CD4-positive, alpha-beta T cell treated with Interferon gamma for 1 hour (primary cell): Measurements from ENCODE around the gene UNC5CL.
"Not testable (repeated sequence)": the region's sequence is repeated elsewhere in the genome, so short reads cannot be mapped to it uniquely, and the experiment has no call there.

Source experiments
- DNase-seq: peaks from one replicate; pipeline ENCODE4 v3.0.0-alpha.2; 2020

UNC5CL gene

GRCh38 chr6:41038205-41038604 lies 816 bp downstream of the UNC5CL start:
- DNase-seq, result no peak

DNA sequence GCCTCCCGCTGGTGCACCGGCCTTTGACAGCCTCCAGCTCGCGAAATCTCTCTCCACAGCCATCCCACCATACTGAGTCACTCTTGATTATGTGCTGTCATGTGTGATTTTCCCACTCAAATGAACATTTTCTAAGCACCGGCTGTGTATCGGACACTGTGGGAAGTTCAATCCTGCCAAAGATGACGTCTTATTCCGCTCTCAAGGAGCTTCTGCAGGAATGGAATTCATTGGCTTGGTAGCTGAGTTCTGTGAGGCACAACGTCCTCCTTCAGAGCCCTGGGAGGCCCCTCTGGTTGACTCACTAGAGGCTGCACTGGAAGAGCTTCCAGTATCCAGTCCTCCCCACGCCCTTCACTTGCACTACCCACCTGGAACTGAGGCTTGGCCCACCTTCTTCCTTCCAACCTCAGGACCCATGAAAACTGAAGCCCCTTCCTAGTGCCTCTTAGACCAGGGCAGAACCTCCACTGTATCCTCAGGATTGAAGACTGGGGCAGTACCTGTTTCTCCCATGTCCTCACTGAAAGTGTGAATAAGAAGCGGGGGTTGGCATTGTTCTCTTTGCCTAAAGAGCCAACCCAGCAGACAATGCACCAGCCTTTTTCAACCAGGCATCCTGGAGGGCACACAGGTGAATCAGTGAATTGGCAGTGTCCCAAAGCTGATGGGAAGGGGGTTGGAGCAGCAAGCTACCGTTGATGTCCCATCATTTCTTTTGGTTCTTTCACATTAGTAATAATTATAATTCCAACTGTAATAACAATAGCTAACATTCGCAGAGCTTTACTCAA lies 1.7 kb downstream of the UNC5CL start:
- no peak for DNase-seq

- no peak for DNase-seq
Measured at GRCh38 chr6:41036601-41037000, 2.4 kb downstream of the UNC5CL start.

GRCh38 chr6:41036186-41036585 lies 2.8 kb downstream of the UNC5CL start:
- DNase-seq, result no peak

DNA sequence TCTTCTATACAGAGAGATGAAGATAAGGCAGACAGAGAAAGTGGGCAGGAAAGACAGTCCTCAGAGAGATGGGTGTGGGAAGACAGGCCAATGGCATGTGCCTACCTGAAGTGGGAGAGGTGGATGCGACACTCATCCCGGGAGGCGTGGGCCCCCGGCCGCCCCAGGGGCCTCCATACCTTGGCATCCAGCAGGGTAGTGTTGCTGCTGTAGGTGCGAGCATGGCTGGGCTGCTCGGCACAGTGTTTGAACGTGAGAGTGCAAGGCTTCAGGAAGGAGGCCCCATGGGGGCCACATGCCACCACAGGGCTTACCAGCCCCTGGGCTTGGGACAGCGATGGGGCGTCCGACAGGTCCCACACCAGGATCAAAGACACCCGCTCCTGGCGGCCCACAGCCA lies 5.2 kb downstream of the UNC5CL start:
- DNase-seq, result no peak

DNA sequence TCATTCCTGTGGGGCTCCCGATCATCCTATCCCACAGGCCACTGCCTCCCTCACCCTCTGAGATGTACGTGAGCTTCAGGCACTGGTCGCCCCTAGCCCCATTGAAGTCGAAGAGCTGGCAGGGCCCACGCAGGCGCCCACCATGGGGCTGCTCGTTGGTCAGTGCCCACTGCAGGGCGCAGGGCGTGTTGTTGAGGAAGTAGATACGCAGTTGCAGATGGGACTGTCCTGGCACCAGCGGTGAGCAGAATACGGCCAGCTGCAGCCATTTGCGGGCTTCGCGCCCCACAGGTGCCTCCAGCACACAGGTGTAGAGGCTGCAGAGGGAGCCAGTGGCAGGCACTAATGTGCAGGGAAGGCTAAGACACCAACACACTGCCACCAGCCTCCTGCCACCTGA lies 6.2 kb downstream of the UNC5CL start:
- DNase-seq, result no peak

DNA sequence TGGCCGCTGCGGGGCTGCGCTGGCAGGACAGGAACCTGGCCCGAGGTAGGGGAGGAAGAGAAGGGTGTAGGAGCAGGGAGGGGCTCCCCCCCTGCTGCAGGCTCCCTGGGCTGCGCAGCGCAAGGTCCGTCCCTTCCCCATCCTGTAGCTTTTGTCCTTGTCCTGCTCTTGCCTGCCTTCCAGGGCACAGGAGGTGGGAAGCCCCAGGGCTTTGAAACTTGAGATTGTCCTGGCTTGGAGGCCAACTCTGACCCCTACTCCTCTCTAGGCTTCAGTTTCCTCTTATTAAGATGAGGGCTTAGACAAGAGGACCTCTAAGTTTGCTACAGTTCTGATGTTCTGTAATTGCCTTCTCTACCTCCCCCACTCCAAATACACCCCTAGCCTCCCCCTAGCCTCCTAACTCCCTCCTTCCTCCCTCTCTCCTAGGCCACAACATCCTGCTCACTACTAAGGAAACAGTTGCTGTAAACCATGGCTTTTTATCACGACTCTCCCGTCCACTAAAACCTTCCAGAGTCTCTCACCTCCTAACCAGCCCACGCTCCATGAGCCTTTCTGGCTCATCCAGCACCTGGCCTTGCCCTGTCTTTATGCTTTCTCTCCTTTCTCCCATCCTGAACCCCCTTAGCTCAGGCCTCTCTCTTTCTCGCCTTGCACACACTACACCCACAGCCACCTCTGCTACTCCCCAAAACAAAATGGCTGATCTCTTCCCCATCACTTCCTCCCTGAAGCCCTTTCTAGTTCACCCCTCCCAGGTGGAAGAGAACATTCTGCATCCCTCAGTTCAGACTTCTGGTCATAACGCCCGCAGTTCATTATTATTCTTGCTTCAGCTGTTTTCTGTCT lies 10.2 kb downstream of the UNC5CL start:
- no peak for DNase-seq

- DNase-seq, result peak; percentile 66
Measured at GRCh38 chr6:41027799-41028560, 11.0 kb downstream of the UNC5CL start.

GRCh38 chr6:41027241-41027640 lies 11.8 kb downstream of the UNC5CL start:
- DNase-seq, result no peak

- DNase-seq, result no peak
Measured at GRCh38 chr6:41025966-41026530, 13.0 kb downstream of the UNC5CL start.

DNA sequence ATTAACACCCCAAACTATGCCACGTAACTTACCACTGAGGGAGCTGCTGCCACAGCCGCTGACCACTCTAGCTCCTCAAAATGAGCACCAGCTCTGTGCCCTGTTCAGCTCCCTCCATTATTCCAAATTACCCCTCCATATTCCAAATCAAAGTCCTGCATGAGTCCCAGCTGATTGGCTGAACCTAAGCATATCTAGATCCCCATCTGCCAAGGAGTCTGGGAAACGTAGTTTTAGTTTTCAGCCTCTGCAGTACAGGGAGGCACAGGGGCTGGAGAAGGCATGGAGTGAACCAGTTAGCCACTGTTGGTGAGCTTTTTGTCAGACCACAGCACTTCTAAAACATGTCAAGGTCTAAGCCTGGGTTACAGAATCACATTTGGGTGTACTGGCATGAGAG lies 15.9 kb downstream of the UNC5CL start:
- no peak for DNase-seq

- no peak for DNase-seq
Measured at GRCh38 chr6:41022294-41022693, 16.7 kb downstream of the UNC5CL start.

GRCh38 chr6:41021832-41022231 lies 17.2 kb downstream of the UNC5CL start:
- DNase-seq, result no peak

DNA sequence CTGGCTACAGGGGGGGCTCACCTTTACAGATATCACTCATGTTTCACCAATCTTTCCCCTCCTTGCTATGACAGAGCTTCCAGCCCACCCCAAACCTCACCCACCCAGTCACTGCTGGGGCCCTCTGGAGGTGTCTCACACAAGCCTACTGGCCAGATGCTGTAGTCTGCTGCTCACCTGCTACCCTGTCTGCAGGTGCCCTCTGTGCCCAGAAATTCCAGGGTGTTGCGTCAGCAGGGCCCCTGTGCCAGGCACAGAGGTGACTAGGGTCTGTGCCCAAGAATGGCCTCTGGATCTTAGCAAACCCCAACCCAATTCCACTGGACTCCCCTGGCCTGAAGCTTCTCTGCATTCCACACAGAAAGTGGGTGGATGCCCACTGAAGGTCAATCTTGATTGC lies 21.4 kb downstream of the UNC5CL start:
- no peak for DNase-seq

DNA sequence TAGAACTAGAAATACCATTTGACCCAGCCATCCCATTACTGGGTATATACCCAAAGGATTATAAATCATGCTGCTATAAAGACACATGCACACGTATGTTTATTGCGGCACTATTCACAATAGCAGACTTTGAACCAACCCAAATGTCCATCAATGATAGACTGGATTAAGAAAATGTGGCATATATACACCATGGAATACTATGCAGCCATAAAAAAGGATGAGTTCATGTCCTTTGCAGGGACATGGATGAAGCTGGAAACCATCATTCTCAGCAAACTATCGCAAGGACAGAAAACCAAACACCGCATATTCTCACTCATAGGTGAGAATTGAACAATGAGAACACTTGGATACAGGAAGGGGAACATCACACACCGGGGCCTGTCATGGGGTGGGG lies 23.2 kb downstream of the UNC5CL start:
- DNase-seq, result not testable (repeated sequence)

DNA sequence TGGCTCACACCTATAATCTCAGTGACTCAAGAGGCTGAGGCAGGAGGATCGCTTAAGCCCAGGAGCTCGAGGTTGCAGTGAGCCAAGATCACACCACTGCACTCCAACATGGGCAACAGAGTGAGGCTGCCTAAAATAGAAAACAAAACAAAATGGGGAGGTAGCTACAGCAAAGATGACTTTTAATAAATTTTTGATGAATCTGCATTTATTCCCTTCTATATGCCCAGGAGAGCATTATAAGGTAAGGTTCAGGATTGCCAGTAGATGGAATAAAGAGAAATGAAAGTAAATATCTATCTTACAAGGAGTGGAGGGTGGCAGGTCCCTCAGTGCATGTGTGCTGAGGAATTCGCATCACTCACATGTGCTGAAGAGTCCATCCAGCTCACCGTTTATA lies 24.2 kb downstream of the UNC5CL start:
- no peak for DNase-seq

- no peak for DNase-seq
Measured at GRCh38 chr6:41013466-41014153, 25.4 kb downstream of the UNC5CL start.

DNA sequence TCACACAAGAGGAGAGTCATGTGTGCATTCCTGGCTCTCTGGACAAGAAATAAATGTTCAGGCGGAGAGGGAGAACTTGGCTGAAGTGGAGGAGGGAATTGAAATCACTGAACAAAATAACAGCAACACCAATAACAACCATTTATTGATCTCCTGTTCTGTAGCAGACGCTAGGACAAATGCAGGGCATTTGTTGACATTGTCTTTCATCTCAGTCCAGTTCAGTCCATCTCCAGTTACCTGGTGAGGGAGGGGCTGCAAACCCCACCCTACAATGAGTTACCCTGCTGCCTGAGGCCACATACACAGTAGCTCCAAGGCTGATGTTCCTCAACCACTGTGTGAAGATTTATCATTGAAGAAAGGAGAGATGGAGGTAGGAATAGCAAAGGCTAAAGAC lies 27.3 kb downstream of the UNC5CL start:
- no peak for DNase-seq

DNA sequence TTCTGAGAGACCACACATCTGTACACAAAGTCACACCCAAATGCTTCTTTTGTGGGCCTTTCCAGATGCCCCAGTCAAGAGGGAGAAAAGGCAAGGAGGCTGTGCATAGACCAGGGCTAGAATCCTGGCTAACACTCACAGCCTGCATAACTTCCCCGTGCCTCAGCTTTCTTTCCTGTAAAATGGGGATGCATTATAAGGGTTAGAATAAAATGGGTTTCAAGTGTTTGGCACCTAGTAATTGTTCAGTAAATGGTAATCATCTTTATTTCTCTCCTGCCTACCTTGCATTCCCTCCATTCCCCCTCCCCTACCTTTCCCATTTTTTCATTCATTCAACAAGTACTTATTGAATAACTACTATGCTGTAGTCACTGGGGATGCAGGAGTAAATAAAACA lies 29.4 kb downstream of the UNC5CL start:
- no peak for DNase-seq

GRCh38 chr6:41008011-41008410 lies 31.0 kb downstream of the UNC5CL start:
- no peak for DNase-seq

- not testable (repeated sequence) for DNase-seq
Measured at GRCh38 chr6:41006980-41007379, 32.0 kb downstream of the UNC5CL start.

GRCh38 chr6:41006217-41006616 lies 32.8 kb downstream of the UNC5CL start:
- peak; percentile 52 for DNase-seq

DNA sequence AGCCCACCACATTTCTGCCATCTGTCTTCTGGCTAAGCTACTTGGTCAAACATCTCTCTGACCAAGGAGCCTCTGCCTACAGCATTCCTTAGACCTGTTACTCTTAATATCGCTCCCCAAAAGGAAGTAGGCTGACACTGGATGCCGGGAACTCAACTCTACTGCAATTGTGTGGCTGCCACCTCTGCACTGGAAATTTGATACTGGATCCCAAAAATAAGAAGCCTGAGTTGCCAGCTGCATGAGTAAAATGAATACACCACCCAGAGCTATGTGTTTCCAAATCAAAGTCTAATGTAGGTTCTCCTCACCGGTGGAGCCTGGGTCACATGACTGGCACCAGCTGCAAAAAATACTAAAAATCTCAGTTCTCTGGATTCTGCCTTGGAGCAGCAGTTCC lies 36.9 kb downstream of the UNC5CL start:
- no peak for DNase-seq
